CD4-positive, alpha-beta T cell (primary cell): ENCODE measurements around the gene ZNF746. TPM values are rescaled to one million over a fixed set of nuclear protein-coding genes. Genes with fewer than 3 reads are reported as not detected.

Experiments used
- ATAC-seq: fragments of 200-7000 bp; cut with Tn5 transposase; one replicate; pipeline ENCODE4 v1.10.0; 2022; ENCODE audit warnings: mild to moderate bottlenecking; ENCODE audit not compliant: poor library complexity
- CTCF ChIA-PET: fragments of 350-600 bp; sonication (Branson Sonifier 250); formaldehyde crosslinking; loops from one replicate; lab custom pipeline; 2021; ENCODE audit warnings: antibody characterized with exemption, inconsistent platforms; lab: Charles Lee
- POLR2A ChIA-PET: fragments of 350-600 bp; sonication (Branson Sonifier 250); formaldehyde crosslinking; loops from one replicate; lab custom pipeline; 2021; ENCODE audit warnings: antibody characterized with exemption, inconsistent platforms; lab: Charles Lee
- DNase-seq, 14 experiments: peaks; one replicate each; pipeline ENCODE4 v3.0.0-alpha.2; 2013 to 2020; ENCODE audit warnings: mixed read lengths in 2 of 14
- H3K27ac ChIP-seq, 2 donors: one replicate each; pipeline versions ENCODE4 v1.5.1 to v1.7.0; 2013; ENCODE audit warnings: low read length in 2 of 2, low read depth in 1 of 2, mild to moderate bottlenecking in 1 of 2
- H3K27me3 ChIP-seq, 2 experiments: 1 replicate in 1 of 2; 2 replicates in 1 of 2; pipeline versions ENCODE4 v1.6.1 to v1.7.0; 2013; ENCODE audit warnings: low read length in 2 of 2, control low read depth in 1 of 2, mild to moderate bottlenecking in 1 of 2, moderate library complexity in 1 of 2; ENCODE audit not compliant: insufficient read depth in 2 of 2, control insufficient read depth in 1 of 2
- H3K36me3 ChIP-seq: one replicate; pipeline ENCODE4 v1.6.1; 2013; ENCODE audit warnings: low read length, control low read depth; ENCODE audit not compliant: insufficient read depth
- H3K4me1 ChIP-seq: one replicate; pipeline ENCODE4 v1.6.1; 2013; ENCODE audit warnings: low read length, control low read depth; ENCODE audit not compliant: insufficient read depth
- H3K4me3 ChIP-seq: one replicate; pipeline ENCODE4 v1.5.1; 2013; ENCODE audit warnings: mild to moderate bottlenecking, low read length, moderate library complexity
- H3K9me3 ChIP-seq, 2 experiments: 1 replicate in 1 of 2; 2 replicates in 1 of 2; pipeline versions ENCODE4 v1.6.1 to v1.7.0; 2013; ENCODE audit warnings: low read length in 2 of 2, mild to moderate bottlenecking in 2 of 2, control low read depth in 1 of 2, moderate library complexity in 1 of 2; ENCODE audit not compliant: control insufficient read depth in 1 of 2, insufficient read depth in 1 of 2
- H3K27ac Mint-ChIP-seq: one replicate; pipeline ENCODE4 v1.8.0; 2020; ENCODE audit warnings: mixed read lengths
- H3K27me3 Mint-ChIP-seq: one replicate; pipeline ENCODE4 v1.8.0; 2021; ENCODE audit warnings: mixed read lengths
- H3K36me3 Mint-ChIP-seq: one replicate; pipeline ENCODE4 v1.8.0; 2021; ENCODE audit warnings: low read depth, mixed read lengths
- H3K4me1 Mint-ChIP-seq: one replicate; pipeline ENCODE4 v1.8.0; 2021; ENCODE audit warnings: low read depth, mixed read lengths
- H3K4me3 Mint-ChIP-seq: one replicate; pipeline ENCODE4 v1.8.0; 2020; ENCODE audit warnings: mild to moderate bottlenecking, mixed read lengths
- H3K9me3 Mint-ChIP-seq: one replicate; pipeline ENCODE4 v1.8.0; 2020; ENCODE audit warnings: mixed read lengths
- CTCF ChIP-seq: fragments of 200-600 bp; IDR thresholded peaks from one replicate; pipeline ENCODE4 v1.8.0; 2022; ENCODE audit warnings: antibody characterized with exemption, mild to moderate bottlenecking
- intact Hi-C, 2 experiments: fragments of 100-400 bp; cut with DNase I in 1 of 2; cut with micrococcal nuclease in 1 of 2; formaldehyde crosslinking; loops; one replicate each; pipeline versions ENCODE4 v1.15.1 to v1.9.0; 2023 to 2025; cut with DNase I, micrococcal nuclease
- total RNA-seq, 174 experiments: library from RNA in 2 of 174; stranded (reverse) in 2 of 174; gene quantifications; one replicate each; pipeline ENCODE4 v1.2.3 and lab custom pipeline; 2021 to 2026

The ZNF746 gene
- total RNA-seq, 2 experiments from 2014 or later = 28.4 to 30.3 TPM

- peaks cover 2% of the 10 kb centered on the region for H3K9me3 Mint-ChIP-seq
- H3K4me1 ChIP-seq = no peaks in the 10 kb centered on the region
- ATAC-seq (no peak), DNase-seq (no peak)
- no peak for TF ChIP-seq CTCF
- H3K36me3 ChIP-seq = peaks cover 34% of the 10 kb centered on the region
- no peak overlapping the region for H3K4me3 ChIP-seq
- intact Hi-C loops = no loop called here
- H3K27ac Mint-ChIP-seq = no peak overlapping the region
- H3K4me3 Mint-ChIP-seq = no peak overlapping the region
- no peaks in the 10 kb centered on the region for H3K27me3 ChIP-seq
- H3K36me3 Mint-ChIP-seq = peaks cover 51% of the 10 kb centered on the region
- POLR2A ChIA-PET = no interaction called here
- no peak overlapping the region for H3K27ac ChIP-seq
- no peaks in the 10 kb centered on the region for H3K4me1 Mint-ChIP-seq
- CTCF ChIA-PET = no interaction called here
- H3K27me3 Mint-ChIP-seq = peaks cover 3% of the 10 kb centered on the region
- H3K9me3 ChIP-seq = no peaks in the 10 kb centered on the region
Observed at GRCh38 chr7:149471289-149471953, 26.2 kb downstream of the ZNF746 start.

GRCh38 chr7:149469806-149470205 is 27.8 kb downstream of the ZNF746 start:
- intact Hi-C loops = no loop called here
- POLR2A ChIA-PET = interaction anchor here (1.1 kb wide), 1 partner anchor 9 kb away, joined by 3 read pairs; the partner anchor contains the start of gene ZNF777

GRCh38 chr7:149468208-149468607 is 29.4 kb downstream of the ZNF746 start:
- no peak for DNase-seq
- intact Hi-C loops = no loop called here
- POLR2A ChIA-PET = no interaction called here

More at GRCh38 chr7:149469806-149470205, 27.8 kb downstream of the ZNF746 start:
- Histone ChIP-seq H3K27me3 (peaks cover 0 to 5% of the 10 kb centered on the region in 2 experiments), H3K36me3 (peaks cover 21% of the 10 kb centered on the region), H3K4me3 (no peak overlapping the region), H3K4me1 (no peaks in the 10 kb centered on the region), H3K9me3 (no peaks in the 10 kb centered on the region), H3K27ac (no peak overlapping the region)
- ATAC-seq (no peak), DNase-seq (no peak)
- TF ChIP-seq CTCF = no peak
- H3K36me3 Mint-ChIP-seq = peaks cover 42% of the 10 kb centered on the region
- peaks cover 18% of the 10 kb centered on the region for H3K27me3 Mint-ChIP-seq
- H3K4me1 Mint-ChIP-seq = no peaks in the 10 kb centered on the region
- no peak overlapping the region for H3K4me3 Mint-ChIP-seq
- H3K9me3 Mint-ChIP-seq = peaks cover 2% of the 10 kb centered on the region
- no peak overlapping the region for H3K27ac Mint-ChIP-seq
- CTCF ChIA-PET = no interaction called here

More at GRCh38 chr7:149468208-149468607, 29.4 kb downstream of the ZNF746 start:
- no peak overlapping the region for H3K27ac ChIP-seq
- peaks cover 0 to 5% of the 10 kb centered on the region in 2 experiments for H3K27me3 ChIP-seq
- Mint-ChIP-seq H3K4me3 (no peak overlapping the region), H3K36me3 (peaks cover 29% of the 10 kb centered on the region), H3K27ac (no peak overlapping the region), H3K27me3 (peaks cover 25% of the 10 kb centered on the region), H3K4me1 (no peaks in the 10 kb centered on the region), H3K9me3 (peaks cover 2% of the 10 kb centered on the region)
- H3K4me3 ChIP-seq = no peak overlapping the region
- CTCF ChIA-PET = interaction anchor here (0.9 kb wide), 1 partner anchor 15 kb away, joined by 3 read pairs; no protein-coding TSS in a partner anchor
- no peak for TF ChIP-seq CTCF
- H3K9me3 ChIP-seq = no peaks in the 10 kb centered on the region
- no peaks in the 10 kb centered on the region for H3K4me1 ChIP-seq
- peaks cover 8% of the 10 kb centered on the region for H3K36me3 ChIP-seq
- ATAC-seq = no peak
